Panc1 (cell line): ENCODE measurements around the gene TSPAN16. TPM values are rescaled to one million over a fixed set of nuclear protein-coding genes. Genes with fewer than 3 reads are reported as not detected.

ENCODE experiments used
- ATAC-seq: fragments of 200-7000 bp; cut with Tn5 transposase; 2 replicates; pipeline ENCODE4 v1.9.1; 2020; ENCODE audit warnings: mild to moderate bottlenecking, moderate library complexity
- BruUV-seq: library from RNA; stranded (reverse); fragments of 400-500 nt; replicated peaks from 2 replicates; lab custom pipeline; 2021; lab: Mats Ljungman, UMichigan
- CTCF ChIA-PET: fragments of 300-600 bp; sonication (Branson Sonifier 250); formaldehyde crosslinking; loops from one replicate; lab custom pipeline; 2022; ENCODE audit warnings: antibody characterized with exemption; lab: Charles Lee
- POLR2A ChIA-PET: fragments of 300-600 bp; sonication (Branson Sonifier 250); formaldehyde crosslinking; loops from one replicate; lab custom pipeline; 2022; ENCODE audit warnings: antibody characterized with exemption; lab: Charles Lee
- DNase-seq: peaks from one replicate; pipeline ENCODE4 v3.0.0-alpha.2; 2010; ENCODE audit warnings: low read depth, low spot score
- H3K27ac ChIP-seq: 2 replicates; pipeline ENCODE4 v1.5.1; 2011; ENCODE audit warnings: mild to moderate bottlenecking, low read length, inconsistent platforms
- H3K27me3 ChIP-seq: fragments of 200-500 bp; sonication (Bioruptor generic); 2 replicates; pipeline ENCODE4 v1.6.0; 2014; ENCODE audit warnings: low read length, inconsistent platforms; ENCODE audit not compliant: control insufficient read depth, insufficient read depth
- H3K36me3 ChIP-seq: fragments of 200-500 bp; sonication (Bioruptor generic); 2 replicates; pipeline ENCODE4 v1.5.1; 2014; ENCODE audit warnings: inconsistent platforms, mild to moderate bottlenecking, low read length, moderate library complexity; ENCODE audit not compliant: control insufficient read depth, insufficient read depth
- H3K4me1 ChIP-seq: 2 replicates; pipeline ENCODE4 v1.5.1; 2011; ENCODE audit warnings: inconsistent platforms, mild to moderate bottlenecking, low read length, moderate library complexity; ENCODE audit not compliant: control insufficient read depth, insufficient read depth
- H3K4me3 ChIP-seq, 2 experiments: 2 replicates each; pipeline ENCODE4 v1.5.1; 2011 to 2012; ENCODE audit warnings: low read depth in 2 of 2, low read length in 2 of 2, mild to moderate bottlenecking in 2 of 2, inconsistent platforms in 1 of 2, moderate library complexity in 1 of 2
- H3K9me3 ChIP-seq: fragments of 200-500 bp; sonication (Bioruptor generic); 2 replicates; pipeline ENCODE4 v1.5.1; 2014; ENCODE audit warnings: low read depth, mild to moderate bottlenecking, inconsistent platforms, low read length, moderate library complexity; ENCODE audit not compliant: control insufficient read depth, insufficient read depth
- POLR2AphosphoS5 ChIP-seq: IDR thresholded peaks from 2 replicates; pipeline ENCODE4 v1.6.1; 2012; ENCODE audit warnings: mild to moderate bottlenecking, low read depth, low read length, moderate library complexity
- SIN3A ChIP-seq: IDR thresholded peaks from 2 replicates; pipeline ENCODE4 v1.6.1; 2012; ENCODE audit warnings: low read depth, mild to moderate bottlenecking, low read length, moderate library complexity, borderline replicate concordance; ENCODE audit not compliant: insufficient read depth
- TCF7L2 ChIP-seq: IDR thresholded peaks from 2 replicates; pipeline ENCODE4 v1.6.1; 2011; ENCODE audit warnings: mild to moderate bottlenecking, low read depth, low read length, inconsistent platforms
- in situ Hi-C: cut with HindIII; loops from 2 replicates; pipeline ENCODE4 v1.10.0; 2016; ENCODE audit warnings: low sequenced_read_pairs, low pct_unique_long_range_greater_than_20kb
- intact Hi-C: fragments of 100-400 bp; cut with micrococcal nuclease; formaldehyde crosslinking; loops from one replicate; pipeline ENCODE4 v1.10.0; 2022; ENCODE audit not compliant: unreplicated experiment
- total RNA-seq: library from RNA; stranded (reverse); gene quantifications from one replicate; pipeline ENCODE4 v1.2.1, GENCODE V29; 2021; ENCODE audit not compliant: unreplicated experiment
- TF ChIP-seq, protein P1 (sequence below): fragments of 450-650 bp; IDR thresholded peaks from 2 replicates; pipeline ENCODE4 v1.5.1; 2017; ENCODE audit warnings: mild to moderate bottlenecking
- TF ChIP-seq, protein P2 (sequence below), 2 experiments: IDR thresholded peaks; 2 replicates each; pipeline ENCODE4 v1.6.1; 2011 to 2012; ENCODE audit warnings: low read depth in 2 of 2, control low read depth in 1 of 2, low read length in 1 of 2, mild to moderate bottlenecking in 1 of 2, moderate library complexity in 1 of 2; ENCODE audit not compliant: insufficient read depth in 1 of 2

The TSPAN16 gene
- total RNA-seq, 1 experiment from 2014 or later: not detected

DNA sequence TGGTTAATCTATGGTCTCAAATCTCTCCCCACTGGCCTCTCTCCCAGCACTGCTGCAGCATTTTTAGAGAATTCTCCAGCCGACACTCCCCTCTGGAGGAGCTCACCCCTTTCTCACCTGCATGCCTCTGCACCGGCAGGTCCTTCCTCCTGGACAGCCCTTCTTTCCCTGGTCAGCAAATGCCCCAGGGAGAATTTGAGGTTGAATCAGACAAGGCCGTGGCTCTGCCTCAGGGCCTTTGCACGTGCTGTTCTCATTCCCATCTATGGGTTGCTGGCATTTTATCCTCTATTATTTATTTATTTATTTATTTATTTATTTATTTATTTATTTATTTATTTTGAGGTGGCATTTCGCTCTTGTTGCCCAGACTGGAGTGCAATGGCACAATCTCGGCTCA is 32.2 kb upstream of the TSPAN16 start:
- intact Hi-C loops: no loop called here
- POLR2A ChIA-PET: no interaction called here
- no TSS peak for BruUV-seq
- ATAC-seq: no peak
- H3K4me1 ChIP-seq: no peaks in the 10 kb centered on the region; the same call in 1 of the 2 replicates
- no peaks in the 10 kb centered on the region for H3K27me3 ChIP-seq
- H3K9me3 ChIP-seq: no peaks in the 10 kb centered on the region
- H3K4me3 ChIP-seq: no peak overlapping the region
- in situ Hi-C loops: no loop called here
- TF ChIP-seq, protein P1, sequence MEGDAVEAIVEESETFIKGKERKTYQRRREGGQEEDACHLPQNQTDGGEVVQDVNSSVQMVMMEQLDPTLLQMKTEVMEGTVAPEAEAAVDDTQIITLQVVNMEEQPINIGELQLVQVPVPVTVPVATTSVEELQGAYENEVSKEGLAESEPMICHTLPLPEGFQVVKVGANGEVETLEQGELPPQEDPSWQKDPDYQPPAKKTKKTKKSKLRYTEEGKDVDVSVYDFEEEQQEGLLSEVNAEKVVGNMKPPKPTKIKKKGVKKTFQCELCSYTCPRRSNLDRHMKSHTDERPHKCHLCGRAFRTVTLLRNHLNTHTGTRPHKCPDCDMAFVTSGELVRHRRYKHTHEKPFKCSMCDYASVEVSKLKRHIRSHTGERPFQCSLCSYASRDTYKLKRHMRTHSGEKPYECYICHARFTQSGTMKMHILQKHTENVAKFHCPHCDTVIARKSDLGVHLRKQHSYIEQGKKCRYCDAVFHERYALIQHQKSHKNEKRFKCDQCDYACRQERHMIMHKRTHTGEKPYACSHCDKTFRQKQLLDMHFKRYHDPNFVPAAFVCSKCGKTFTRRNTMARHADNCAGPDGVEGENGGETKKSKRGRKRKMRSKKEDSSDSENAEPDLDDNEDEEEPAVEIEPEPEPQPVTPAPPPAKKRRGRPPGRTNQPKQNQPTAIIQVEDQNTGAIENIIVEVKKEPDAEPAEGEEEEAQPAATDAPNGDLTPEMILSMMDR: no peak
- TF ChIP-seq, protein P2, sequence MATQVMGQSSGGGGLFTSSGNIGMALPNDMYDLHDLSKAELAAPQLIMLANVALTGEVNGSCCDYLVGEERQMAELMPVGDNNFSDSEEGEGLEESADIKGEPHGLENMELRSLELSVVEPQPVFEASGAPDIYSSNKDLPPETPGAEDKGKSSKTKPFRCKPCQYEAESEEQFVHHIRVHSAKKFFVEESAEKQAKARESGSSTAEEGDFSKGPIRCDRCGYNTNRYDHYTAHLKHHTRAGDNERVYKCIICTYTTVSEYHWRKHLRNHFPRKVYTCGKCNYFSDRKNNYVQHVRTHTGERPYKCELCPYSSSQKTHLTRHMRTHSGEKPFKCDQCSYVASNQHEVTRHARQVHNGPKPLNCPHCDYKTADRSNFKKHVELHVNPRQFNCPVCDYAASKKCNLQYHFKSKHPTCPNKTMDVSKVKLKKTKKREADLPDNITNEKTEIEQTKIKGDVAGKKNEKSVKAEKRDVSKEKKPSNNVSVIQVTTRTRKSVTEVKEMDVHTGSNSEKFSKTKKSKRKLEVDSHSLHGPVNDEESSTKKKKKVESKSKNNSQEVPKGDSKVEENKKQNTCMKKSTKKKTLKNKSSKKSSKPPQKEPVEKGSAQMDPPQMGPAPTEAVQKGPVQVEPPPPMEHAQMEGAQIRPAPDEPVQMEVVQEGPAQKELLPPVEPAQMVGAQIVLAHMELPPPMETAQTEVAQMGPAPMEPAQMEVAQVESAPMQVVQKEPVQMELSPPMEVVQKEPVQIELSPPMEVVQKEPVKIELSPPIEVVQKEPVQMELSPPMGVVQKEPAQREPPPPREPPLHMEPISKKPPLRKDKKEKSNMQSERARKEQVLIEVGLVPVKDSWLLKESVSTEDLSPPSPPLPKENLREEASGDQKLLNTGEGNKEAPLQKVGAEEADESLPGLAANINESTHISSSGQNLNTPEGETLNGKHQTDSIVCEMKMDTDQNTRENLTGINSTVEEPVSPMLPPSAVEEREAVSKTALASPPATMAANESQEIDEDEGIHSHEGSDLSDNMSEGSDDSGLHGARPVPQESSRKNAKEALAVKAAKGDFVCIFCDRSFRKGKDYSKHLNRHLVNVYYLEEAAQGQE (IDR thresholded peaks at IDR 0.05; ENCODE audit: insufficient read depth in 1 of 2, low read depth in 2 of 2, low read length in 1 of 2): no peak
- TF ChIP-seq SIN3A (no peak), POLR2AphosphoS5 (no peak), TCF7L2 (no peak)
- no peaks in the 10 kb centered on the region; the same call in 1 of the 2 replicates for H3K36me3 ChIP-seq
- no peak for DNase-seq
- CTCF ChIA-PET: no interaction called here
- no peak overlapping the region for H3K27ac ChIP-seq

DNA sequence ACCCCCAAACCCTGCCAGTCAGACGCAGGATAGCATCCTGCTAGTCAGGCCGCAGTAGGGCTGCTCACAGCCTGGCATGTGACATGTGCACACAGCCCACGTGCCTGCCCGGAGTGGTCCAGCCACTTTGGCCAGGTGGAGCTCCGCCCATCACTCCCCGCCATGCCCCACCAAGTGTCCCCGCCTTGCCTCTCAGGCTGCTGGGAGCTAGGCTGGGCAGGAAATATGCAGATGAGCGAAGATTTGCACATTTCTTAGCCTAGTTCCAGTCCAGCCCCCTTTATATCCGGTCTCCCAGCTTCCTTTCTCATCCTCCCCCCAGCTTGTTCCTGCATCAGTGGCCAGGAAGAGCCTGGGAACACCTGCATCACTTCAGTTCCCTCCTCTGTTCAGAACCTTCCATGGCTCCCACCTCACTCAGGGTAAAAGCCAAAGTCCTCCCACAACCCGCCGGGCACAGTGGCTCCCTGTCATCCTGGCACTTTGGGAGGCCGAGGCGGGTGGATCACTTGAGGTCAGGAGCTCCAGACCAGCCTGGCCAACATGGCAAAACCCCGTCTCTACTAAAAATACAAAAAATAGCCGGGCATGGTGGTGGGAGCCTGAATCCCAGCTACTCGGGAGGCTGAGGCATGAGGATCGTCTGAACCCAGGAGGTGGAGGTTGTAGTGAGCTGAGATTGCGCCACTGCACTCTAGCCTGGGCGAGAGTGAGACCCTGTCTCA is 31.3 kb upstream of the TSPAN16 start:
- in situ Hi-C loops: no loop called here
- no peak for DNase-seq
- ATAC-seq: no peak
- TF ChIP-seq, protein P2 (IDR thresholded peaks at IDR 0.05; ENCODE audit: insufficient read depth in 1 of 2, low read depth in 2 of 2, low read length in 1 of 2): no peak
- TF ChIP-seq, protein P1: no peak
- TF ChIP-seq SIN3A (no peak), TCF7L2 (no peak), POLR2AphosphoS5 (no peak)
- Histone ChIP-seq H3K4me1 (no peaks in the 10 kb centered on the region; the same call in 1 of the 2 replicates), H3K27ac (no peak overlapping the region), H3K27me3 (no peaks in the 10 kb centered on the region), H3K36me3 (no peaks in the 10 kb centered on the region; the same call in 1 of the 2 replicates), H3K9me3 (no peaks in the 10 kb centered on the region), H3K4me3 (no peak overlapping the region)
- intact Hi-C loops: no loop called here
- no TSS peak for BruUV-seq
- POLR2A ChIA-PET: no interaction called here
- CTCF ChIA-PET: no interaction called here
